Muscle layer of colon (tissue), 2 donors: ENCODE data around the gene APOBR.
"Not testable (repeated sequence)": the region's sequence is repeated elsewhere in the genome, so short reads cannot be mapped to it uniquely, and the experiment has no call there.

Experiments used
- H3K27ac ChIP-seq: one replicate; pipeline ENCODE4 v1.7.0; 2013; ENCODE audit warnings: low read depth, mild to moderate bottlenecking, low read length, moderate library complexity
- H3K27me3 ChIP-seq, 2 donors: one replicate each; pipeline ENCODE4 v1.7.0; 2013; ENCODE audit warnings: low read length in 2 of 2, mild to moderate bottlenecking in 2 of 2; ENCODE audit not compliant: insufficient read depth in 2 of 2, control insufficient read depth in 1 of 2
- H3K36me3 ChIP-seq: one replicate; pipeline ENCODE4 v1.7.0; 2013; ENCODE audit warnings: mild to moderate bottlenecking, low read length; ENCODE audit not compliant: insufficient read depth
- H3K4me1 ChIP-seq: one replicate; pipeline ENCODE4 v1.7.0; 2013; ENCODE audit warnings: mild to moderate bottlenecking, low read length; ENCODE audit not compliant: insufficient read depth
- H3K4me3 ChIP-seq, 2 donors: one replicate each; pipeline ENCODE4 v1.7.0; 2013; ENCODE audit warnings: low read length in 2 of 2, low read depth in 1 of 2, mild to moderate bottlenecking in 1 of 2, moderate library complexity in 1 of 2
- H3K9ac ChIP-seq: one replicate; pipeline ENCODE4 v1.7.0; 2013; ENCODE audit warnings: low read length
- H3K9me3 ChIP-seq: one replicate; pipeline ENCODE4 v1.7.0; 2013; ENCODE audit warnings: mild to moderate bottlenecking, low read length
- donor health status: abdominal sarcoma.
- donor health status: Adenocarcinoma of cecum.

The APOBR gene

GRCh38 chr16:28534542-28535373, 40.3 kb downstream of the APOBR start:
- H3K4me1 ChIP-seq, result peaks cover 42% of the 10 kb centered on the region
- no peak overlapping the region for H3K9ac ChIP-seq
- no peaks in the 10 kb centered on the region for H3K27me3 ChIP-seq
- H3K36me3 ChIP-seq, result peaks cover 21% of the 10 kb centered on the region
- H3K4me3 ChIP-seq, result no peak overlapping the region
- no peaks in the 10 kb centered on the region for H3K9me3 ChIP-seq
- H3K27ac ChIP-seq, result no peak overlapping the region

GRCh38 chr16:28537076-28537475, 42.6 kb downstream of the APOBR start:
- Histone ChIP-seq H3K36me3 (peaks cover 21% of the 10 kb centered on the region), H3K27ac (peak overlapping the region; percentile 59), H3K27me3 (no peaks in the 10 kb centered on the region), H3K9ac (peak overlapping the region; percentile 77), H3K9me3 (no peaks in the 10 kb centered on the region), H3K4me3 (peak overlapping the region; percentile 67 to 70), H3K4me1 (peaks cover 42% of the 10 kb centered on the region)

- no peaks in the 10 kb centered on the region for H3K9me3 ChIP-seq
These were observed 43.7 kb downstream of the APOBR start for GRCh38 chr16:28537964-28538732.

GRCh38 chr16:28538733-28539596, 44.5 kb downstream of the APOBR start, which contains the start of gene NUPR1:
NUPR1 (minus strand) TSS chr16:28538974; CDS start chr16:28538907, 67 bp downstream.
- H3K4me1 ChIP-seq, result peaks cover 30% of the 10 kb centered on the region
- H3K36me3 ChIP-seq, result peaks cover 21% of the 10 kb centered on the region
- peak within 1 kb of the TSS; percentile 77 for H3K9ac ChIP-seq
- H3K27ac ChIP-seq, result peak within 1 kb of the TSS; percentile 81
- no peaks in the 10 kb centered on the region for H3K9me3 ChIP-seq
- H3K27me3 ChIP-seq, result no peaks in the 10 kb centered on the region
- peak within 1 kb of the TSS; percentile 67 to 70 for H3K4me3 ChIP-seq

More at GRCh38 chr16:28537964-28538732, 43.7 kb downstream of the APOBR start:
- Histone ChIP-seq H3K27me3 (no peaks in the 10 kb centered on the region), H3K4me1 (peaks cover 32% of the 10 kb centered on the region), H3K4me3 (peak overlapping the region; percentile 67 to 70), H3K36me3 (peaks cover 21% of the 10 kb centered on the region), H3K27ac (peak overlapping the region; percentile 59), H3K9ac (peak overlapping the region; percentile 77)

DNA sequence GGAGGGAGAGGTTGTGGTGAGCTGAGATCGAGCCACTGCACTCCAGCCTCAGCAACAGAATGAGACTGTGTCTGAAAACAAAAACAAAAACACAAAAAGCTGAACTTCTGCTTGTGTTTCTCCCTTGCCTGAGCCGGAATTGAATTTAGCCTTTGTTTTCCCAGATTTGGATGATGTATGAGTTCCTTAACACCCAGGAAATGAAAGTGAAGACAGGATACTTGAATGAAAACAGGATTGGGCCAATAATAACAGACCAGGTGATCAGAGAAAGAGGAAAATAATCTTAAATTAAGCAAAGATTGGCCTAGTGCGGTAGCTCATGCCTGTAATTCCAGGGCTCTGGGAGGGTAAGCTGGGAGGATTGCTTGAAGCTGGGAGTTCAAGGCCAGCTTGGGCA, 45.9 kb downstream of the APOBR start:
- H3K36me3 ChIP-seq, result peaks cover 8% of the 10 kb centered on the region
- H3K4me3 ChIP-seq, result no peak overlapping the region
- H3K27me3 ChIP-seq, result no peaks in the 10 kb centered on the region
- H3K9me3 ChIP-seq, result no peaks in the 10 kb centered on the region
- H3K9ac ChIP-seq, result no peak overlapping the region
- peaks cover 20% of the 10 kb centered on the region for H3K4me1 ChIP-seq
- no peak overlapping the region for H3K27ac ChIP-seq

DNA sequence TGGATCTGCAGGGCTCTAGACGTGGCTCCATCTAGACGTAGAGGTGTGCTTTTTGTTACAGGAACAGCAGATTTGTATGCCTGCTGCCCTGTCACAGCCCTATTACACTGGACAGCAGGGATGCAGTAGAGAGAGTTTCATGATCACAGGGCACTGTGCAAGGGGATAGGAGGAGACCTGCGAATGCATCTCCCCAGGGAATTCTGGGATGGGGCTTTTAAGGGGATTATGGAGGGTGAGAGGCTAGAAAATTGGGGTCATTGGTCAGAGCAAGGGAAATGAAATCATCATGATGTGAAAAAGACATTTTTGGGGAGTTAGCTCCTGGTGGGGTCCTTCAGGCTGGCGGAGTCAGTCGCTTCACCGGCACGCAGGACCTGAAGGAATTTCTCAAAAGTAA, 48.2 kb downstream of the APOBR start:
- no peak overlapping the region for H3K27ac ChIP-seq

GRCh38 chr16:28543072-28543471, 48.6 kb downstream of the APOBR start:
- Histone ChIP-seq H3K9me3 (no peaks in the 10 kb centered on the region), H3K4me3 (no peak overlapping the region), H3K27me3 (no peaks in the 10 kb centered on the region), H3K4me1 (peaks cover 8% of the 10 kb centered on the region), H3K9ac (no peak overlapping the region), H3K36me3 (no peaks in the 10 kb centered on the region), H3K27ac (no peak overlapping the region)

More for the DNA sequence above, 48.2 kb downstream of the APOBR start:
- Histone ChIP-seq H3K4me3 (no peak overlapping the region), H3K36me3 (peaks cover under 1% of the 10 kb centered on the region), H3K9me3 (no peaks in the 10 kb centered on the region), H3K4me1 (peaks cover 8% of the 10 kb centered on the region), H3K9ac (no peak overlapping the region), H3K27me3 (no peaks in the 10 kb centered on the region)

- H3K27ac ChIP-seq, result no peak overlapping the region
- no peak overlapping the region for H3K4me3 ChIP-seq
- no peak overlapping the region for H3K9ac ChIP-seq
- no peaks in the 10 kb centered on the region for H3K27me3 ChIP-seq
- H3K4me1 ChIP-seq, result no peaks in the 10 kb centered on the region
- no peaks in the 10 kb centered on the region for H3K9me3 ChIP-seq
- H3K36me3 ChIP-seq, result no peaks in the 10 kb centered on the region
These were observed 50.6 kb downstream of the APOBR start for GRCh38 chr16:28544998-28545397.

- not testable (repeated sequence) for H3K9me3 ChIP-seq, H3K36me3 ChIP-seq, H3K9ac ChIP-seq, H3K4me3 ChIP-seq, H3K27me3 ChIP-seq, H3K27ac ChIP-seq, H3K4me1 ChIP-seq
These were observed 51.5 kb downstream of the APOBR start for GRCh38 chr16:28545964-28546363.

DNA sequence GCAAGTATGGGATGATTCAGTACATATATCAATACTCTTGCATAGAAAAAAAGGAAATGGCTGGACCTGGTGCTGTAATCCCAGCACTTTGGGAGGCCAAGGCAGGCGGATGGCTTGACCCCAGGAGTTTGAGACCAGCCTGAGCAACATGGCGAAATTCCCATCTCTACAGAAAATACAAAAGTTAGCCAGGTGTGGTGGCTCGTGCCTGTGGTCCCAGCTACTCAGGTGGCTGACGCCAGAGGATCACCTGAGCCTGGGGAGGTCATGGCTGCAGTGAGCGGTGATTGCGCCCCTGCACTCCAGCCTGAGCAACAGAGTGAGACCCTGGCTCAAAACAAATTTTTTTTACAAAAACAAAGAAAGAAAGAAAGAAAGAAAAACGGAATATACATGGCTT, 52.2 kb downstream of the APOBR start:
- no peak overlapping the region for H3K9ac ChIP-seq
- no peak overlapping the region for H3K4me3 ChIP-seq
- H3K27me3 ChIP-seq, result no peaks in the 10 kb centered on the region
- H3K36me3 ChIP-seq, result no peaks in the 10 kb centered on the region
- no peaks in the 10 kb centered on the region for H3K4me1 ChIP-seq
- no peaks in the 10 kb centered on the region for H3K9me3 ChIP-seq
- H3K27ac ChIP-seq, result no peak overlapping the region

- H3K9ac ChIP-seq, result no peak overlapping the region
- H3K36me3 ChIP-seq, result no peaks in the 10 kb centered on the region
- H3K27me3 ChIP-seq, result no peaks in the 10 kb centered on the region
- H3K27ac ChIP-seq, result no peak overlapping the region
- H3K4me1 ChIP-seq, result no peaks in the 10 kb centered on the region
- H3K9me3 ChIP-seq, result no peaks in the 10 kb centered on the region
- no peak overlapping the region for H3K4me3 ChIP-seq
These were observed 53.9 kb downstream of the APOBR start for GRCh38 chr16:28548306-28548802.
